Bladder microvascular endothelial cell (primary cell): ENCODE results near the gene TBC1D26. TPM values are rescaled to one million over a fixed set of nuclear protein-coding genes. Genes with fewer than 3 reads are reported as not detected.

Experiments used
- total RNA-seq: library from RNA; depleted of rRNA; stranded (reverse); fragments of >200 nt; gene quantifications from 2 replicates; pipeline ENCODE4 v1.2.3, GENCODE V29; 2014

The TBC1D26 gene
- 0.38 TPM in 1 of 2 replicates, not detected in the other for total RNA-seq

GRCh38 chr17:15731900-15732299 lies at the start of gene TBC1D26:
Gene TBC1D26 (plus strand): TSS chr17:15732283. CDS start chr17:15735349, 3,066 bp downstream.

GRCh38 chr17:15683824-15684478 lies 48.1 kb upstream of the TBC1D26 start, which contains the start of gene TRIM16:
Gene TRIM16 (minus strand): TSS chr17:15684311. CDS start chr17:15651609, 32,702 bp downstream.

GRCh38 chr17:15699413-15699924 lies 32.6 kb upstream of the TBC1D26 start, which contains the start of gene ZNF286A:
Gene ZNF286A (plus strand): TSS chr17:15699752. CDS start chr17:15700330, 578 bp downstream.

Other genes starting within 250 kb of the TBC1D26 start
- gene TVP23C, start 168.8 kb upstream of the TBC1D26 start, total RNA-seq = 14.9 and 42.0 TPM in 2 replicates
- 0.32 and 3.2 TPM in 2 replicates for gene FBXW10B, start 112.6 kb upstream of the TBC1D26 start, total RNA-seq
- 65.4 and 161 TPM in 2 replicates for gene TRIM16, start 48.0 kb upstream of the TBC1D26 start, total RNA-seq
- gene ZNF286A, start 32.5 kb upstream of the TBC1D26 start, total RNA-seq = 34.2 and 44.1 TPM in 2 replicates
- gene ADORA2B, start 212.8 kb downstream of the TBC1D26 start, total RNA-seq = 3.9 and 5.6 TPM in 2 replicates